ENCODE results near the gene AP1G1.
A peak's percentile ranks its signal among the peaks of the same experiment; 100 is the strongest.

Gene AP1G1

GRCh38 chr16:71762186-71762585 is 46.4 kb downstream of the AP1G1 start:
- FAIRE-seq = peak; percentile 86

GRCh38 chr16:71761097-71761496 is 47.5 kb downstream of the AP1G1 start:
- peak; percentile 4 for FAIRE-seq

More at GRCh38 chr16:71762186-71762585, 46.4 kb downstream of the AP1G1 start:
- no peak for DNase-seq (ENCODE audit: insufficient read length, low spot score)

DNA sequence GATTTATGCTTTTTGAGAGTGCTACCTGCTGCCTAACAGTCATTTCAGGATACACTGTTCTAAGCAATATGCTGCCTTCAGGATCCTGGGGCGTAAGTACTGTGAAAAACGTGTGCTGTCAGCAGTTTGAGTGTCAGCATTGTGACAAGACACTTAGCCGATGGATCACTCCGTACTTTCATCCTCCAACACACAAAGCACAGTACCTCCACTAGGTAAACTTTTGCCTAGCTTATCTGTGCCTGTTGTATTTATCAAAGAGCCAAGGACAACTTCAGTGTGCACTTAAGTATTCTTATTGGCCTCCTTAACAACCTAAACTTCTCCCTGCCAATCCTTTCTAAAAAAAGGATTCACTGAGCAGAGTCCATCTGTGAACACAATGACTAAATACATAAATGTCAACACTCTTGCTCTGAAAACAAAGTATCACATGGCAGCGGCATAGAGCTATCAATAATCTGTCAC is 50.3 kb downstream of the AP1G1 start:
- DNase-seq (ENCODE audit: insufficient read length, low spot score) = no peak
- FAIRE-seq = peak; percentile 90

More at GRCh38 chr16:71761097-71761496, 47.5 kb downstream of the AP1G1 start:
- DNase-seq (ENCODE audit: insufficient read length, low spot score) = no peak

- FAIRE-seq (no peak), DNase-seq (ENCODE audit: insufficient read length, low spot score) (no peak)
These were observed 54.0 kb downstream of the AP1G1 start for GRCh38 chr16:71754652-71755051.

- FAIRE-seq = no peak
- no peak for DNase-seq (ENCODE audit: insufficient read length, low spot score)
These were observed 54.5 kb downstream of the AP1G1 start for GRCh38 chr16:71754108-71754507.

GRCh38 chr16:71748226-71748625 is 60.4 kb downstream of the AP1G1 start:
- FAIRE-seq (no peak), DNase-seq (ENCODE audit: insufficient read length, low spot score) (no peak)

DNA sequence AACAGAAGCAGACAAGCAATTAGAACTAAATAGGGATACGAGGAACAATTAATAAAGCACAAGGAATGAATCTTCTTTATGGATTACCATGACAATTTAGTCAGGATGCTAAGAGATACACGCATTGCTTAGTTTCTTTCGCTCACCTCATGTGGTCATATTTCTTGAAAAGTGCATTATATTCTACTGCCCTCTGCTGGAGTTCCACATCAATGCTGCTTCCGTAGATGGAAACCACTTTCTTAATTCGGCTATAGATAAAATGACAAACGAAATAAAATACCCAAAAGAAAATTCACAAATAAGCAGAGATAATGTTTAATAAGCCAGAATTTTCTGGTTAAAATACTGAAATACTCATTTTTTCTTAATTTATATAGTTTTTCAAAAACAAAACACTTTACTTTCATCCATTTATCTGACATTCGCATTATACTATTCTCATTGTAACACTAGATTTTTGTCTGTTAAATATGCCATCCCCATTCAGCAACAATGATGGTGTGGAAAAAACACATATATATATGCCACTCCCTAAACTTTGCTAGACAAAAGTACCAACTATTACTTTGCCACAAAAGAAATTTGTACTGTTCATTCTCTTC is 62.1 kb downstream of the AP1G1 start:
- DNase-seq (ENCODE audit: insufficient read length, low spot score) (peak; percentile 84), FAIRE-seq (peak; percentile 99)

DNA sequence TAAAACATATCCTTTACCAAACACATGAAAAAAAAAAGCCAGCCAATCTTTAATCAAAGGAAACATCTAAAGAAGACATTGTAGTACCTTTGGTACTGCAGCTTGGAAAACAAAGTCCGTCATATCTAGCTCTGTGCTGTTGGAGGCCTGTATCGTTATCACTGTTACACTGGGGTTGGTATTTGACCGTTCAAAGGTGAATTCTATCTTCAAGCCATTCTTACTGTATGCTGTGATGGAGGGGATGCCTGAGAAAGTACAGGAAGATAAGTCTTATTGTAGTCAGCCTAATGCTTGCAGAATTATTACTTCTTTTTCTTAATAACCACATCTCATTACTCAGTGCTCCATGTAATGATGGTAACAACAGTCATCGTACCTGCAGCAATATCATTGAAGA is 69.8 kb downstream of the AP1G1 start:
- FAIRE-seq = peak; percentile 74

GRCh38 chr16:71737501-71737900 is 71.1 kb downstream of the AP1G1 start:
- DNase-seq (ENCODE audit: insufficient read length, low spot score) (no peak), FAIRE-seq (peak; percentile 38)

More for the DNA sequence above, 69.8 kb downstream of the AP1G1 start:
- DNase-seq (ENCODE audit: insufficient read length, low spot score) = no peak

- DNase-seq (ENCODE audit: insufficient read length, low spot score) = no peak
- peak; percentile 16 for FAIRE-seq
These were observed 74.1 kb downstream of the AP1G1 start for GRCh38 chr16:71734511-71734910.

- DNase-seq (ENCODE audit: insufficient read length, low spot score) (no peak), FAIRE-seq (peak; percentile 28)
These were observed 76.0 kb downstream of the AP1G1 start for GRCh38 chr16:71732587-71732986.

- FAIRE-seq (no peak), DNase-seq (ENCODE audit: insufficient read length, low spot score) (no peak)
These were observed 80.9 kb downstream of the AP1G1 start for GRCh38 chr16:71727551-71728324.

- DNase-seq (ENCODE audit: insufficient read length, low spot score) (no peak), FAIRE-seq (no peak)
These were observed 81.9 kb downstream of the AP1G1 start for GRCh38 chr16:71726476-71727315.

GRCh38 chr16:71724320-71724751 is 84.3 kb downstream of the AP1G1 start, which contains the start of gene PHLPP2:
PHLPP2 (minus strand) TSS chr16:71724701; CDS start chr16:71714795, 9,906 bp downstream.
- no peak for DNase-seq (ENCODE audit: insufficient read length, low spot score)
- peak; percentile 65 for FAIRE-seq

- DNase-seq (ENCODE audit: insufficient read length, low spot score) = peak; percentile 92
These were observed 84.9 kb downstream of the AP1G1 start for GRCh38 chr16:71723537-71724319.

GRCh38 chr16:71722801-71723536 is 85.7 kb downstream of the AP1G1 start:
- DNase-seq (ENCODE audit: insufficient read length, low spot score) = peak; percentile 91
- peak; percentile 97 for FAIRE-seq

More at GRCh38 chr16:71723537-71724319, 84.9 kb downstream of the AP1G1 start:
- peak; percentile 86 for FAIRE-seq

DNA sequence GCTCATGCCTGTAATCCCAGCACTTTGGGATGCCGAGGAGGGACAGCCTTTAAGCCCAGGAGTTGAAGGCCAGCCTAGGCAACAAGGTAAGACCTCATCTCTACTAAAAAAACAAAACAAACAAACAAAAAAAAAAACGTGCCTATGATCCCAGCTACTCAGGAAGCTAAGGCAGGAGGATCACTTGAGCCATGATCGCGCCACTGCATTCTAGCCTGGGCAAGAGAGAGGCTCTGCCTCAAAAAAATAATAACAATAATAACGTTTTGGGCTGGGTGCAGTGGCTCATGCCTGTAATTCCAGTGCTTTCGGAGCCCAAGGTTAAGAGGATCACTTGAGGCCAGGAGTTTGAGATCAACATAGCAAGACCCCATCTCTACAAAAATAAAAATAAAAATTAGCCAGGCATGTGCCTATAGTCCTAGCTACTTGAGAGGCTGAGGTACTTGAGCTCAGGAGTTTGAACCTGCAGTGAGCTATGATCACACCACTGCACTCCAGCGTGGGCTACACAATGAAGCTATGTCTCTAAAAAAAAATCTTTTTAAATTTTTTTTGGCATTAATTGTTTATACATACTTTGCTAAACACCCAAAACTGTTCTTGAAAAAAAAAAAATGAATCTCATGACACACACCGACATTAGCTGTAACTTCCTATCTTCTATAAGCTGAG is 87.4 kb downstream of the AP1G1 start:
- FAIRE-seq = no peak

DNA sequence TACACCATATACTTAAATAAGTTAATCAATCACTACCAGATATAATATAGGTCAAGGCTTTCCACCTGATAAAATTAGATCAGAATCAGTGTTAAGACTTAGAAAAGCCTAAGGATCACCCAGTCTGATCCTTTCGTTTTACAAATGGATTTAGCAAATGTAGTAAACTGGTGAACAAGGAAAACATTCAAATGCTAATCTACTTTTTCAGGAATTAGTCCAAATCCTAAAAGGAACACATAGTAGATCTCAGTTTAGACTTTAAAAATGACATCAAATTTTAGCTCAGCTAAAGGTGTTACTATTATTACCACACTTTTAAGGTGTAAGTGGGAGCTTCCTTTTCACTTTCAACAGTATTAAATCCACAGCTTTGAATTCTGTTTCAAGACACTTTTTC is 96.1 kb downstream of the AP1G1 start:
- DNase-seq (ENCODE audit: insufficient read length, low spot score) (no peak), FAIRE-seq (peak; percentile 71)

More for the DNA sequence above, 87.4 kb downstream of the AP1G1 start:
- DNase-seq (ENCODE audit: insufficient read length, low spot score) = no peak

GRCh38 chr16:71711789-71712188 is 96.8 kb downstream of the AP1G1 start:
- DNase-seq (ENCODE audit: insufficient read length, low spot score) (no peak), FAIRE-seq (no peak)
